ENCODE data around the gene TTC23L.
"Not testable (repeated sequence)": the region's sequence is repeated elsewhere in the genome, so short reads cannot be mapped to it uniquely, and the experiment has no call there.

The TTC23L gene

DNA sequence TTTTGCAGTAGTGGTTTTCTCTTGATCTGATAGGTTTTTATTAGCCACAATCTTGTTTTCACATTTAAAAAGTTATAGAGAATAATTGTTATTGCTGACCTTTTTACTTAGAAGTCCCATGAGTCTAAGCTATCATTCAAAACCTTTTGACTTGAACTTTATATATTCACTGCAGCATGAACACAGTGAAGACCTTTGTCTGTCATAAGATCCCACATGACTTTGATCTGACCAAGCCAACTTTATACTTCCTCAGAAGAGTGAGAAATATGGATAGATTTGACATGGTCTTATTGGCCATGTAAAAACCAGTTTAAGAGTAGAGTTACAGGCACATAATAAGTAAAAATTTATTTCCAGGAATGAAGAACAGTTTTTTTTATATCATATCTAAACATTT, 42.3 kb downstream of the TTC23L start:
- FAIRE-seq, result no peak

DNA sequence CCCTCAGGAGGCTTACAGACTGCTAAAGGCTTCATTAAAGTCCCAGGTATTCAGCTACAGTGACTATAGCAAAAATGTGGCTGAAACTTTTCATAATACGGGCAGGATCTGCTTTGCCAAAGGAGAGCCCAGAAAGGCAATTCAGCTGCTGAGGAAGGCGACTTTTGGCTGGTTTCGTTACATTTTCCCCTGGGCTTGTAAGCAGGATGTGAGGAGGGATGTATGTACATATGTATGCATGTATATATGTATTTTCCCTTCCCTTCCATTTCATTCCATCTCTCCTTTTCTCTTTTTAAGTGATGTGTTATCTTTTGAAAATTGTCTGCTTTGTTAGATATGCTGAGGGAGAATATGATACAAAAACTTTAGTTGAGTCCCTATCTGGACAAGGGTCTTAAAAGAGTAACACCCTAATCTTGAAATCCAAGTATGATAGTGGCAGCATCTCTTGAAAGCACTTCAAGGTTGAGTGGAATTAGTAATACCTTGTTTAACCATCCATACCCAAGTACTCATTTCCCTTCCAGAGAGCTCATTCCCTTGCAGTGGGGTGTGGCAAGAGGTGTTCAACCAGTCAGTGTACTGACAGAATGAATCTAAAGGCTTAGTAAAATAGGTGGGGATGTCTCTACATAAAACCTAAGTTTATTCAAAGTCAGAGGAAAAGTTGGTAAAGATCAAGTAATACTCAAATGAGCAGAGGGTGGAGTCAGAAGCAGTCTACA, 47.6 kb downstream of the TTC23L start:
- no peak for FAIRE-seq

DNA sequence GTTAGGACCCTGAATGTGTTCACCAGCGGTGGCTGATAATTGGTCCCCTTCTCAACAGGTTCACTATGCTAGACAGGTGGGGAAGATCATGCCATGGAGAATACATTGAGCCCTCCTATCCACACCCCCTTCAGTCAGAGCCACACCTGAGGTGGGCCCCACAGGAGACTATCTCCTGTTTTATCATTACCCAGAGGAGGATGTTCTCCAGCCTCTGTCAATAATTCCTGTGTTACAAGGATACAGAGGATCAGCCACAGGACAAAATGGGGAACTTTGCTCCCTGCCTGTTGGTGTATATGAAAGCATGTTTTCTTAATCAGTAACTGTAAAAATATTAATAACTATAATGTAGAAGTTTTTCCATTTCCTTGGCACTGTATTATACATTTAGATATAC, 50.4 kb downstream of the TTC23L start:
- FAIRE-seq, result no peak

DNA sequence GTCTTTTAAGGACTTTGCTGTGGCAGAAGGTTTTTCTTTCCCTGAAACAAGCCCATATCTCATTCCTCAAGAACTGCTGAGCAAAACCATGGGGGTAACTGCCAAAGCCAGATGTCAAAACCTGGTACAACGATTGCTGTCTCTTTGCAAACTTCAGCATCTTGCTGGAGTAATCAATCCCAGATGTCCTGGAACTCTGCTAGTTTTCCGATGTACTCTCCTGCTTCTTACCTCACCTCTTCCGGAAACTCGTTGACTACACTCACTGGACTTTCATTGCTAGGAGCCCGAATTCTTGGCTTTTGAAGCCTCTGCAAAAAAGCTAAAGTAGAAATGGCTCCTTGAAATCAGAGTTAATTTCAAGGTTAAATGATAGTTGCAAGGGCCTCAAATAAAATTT, 53.0 kb downstream of the TTC23L start:
- no peak for FAIRE-seq

DNA sequence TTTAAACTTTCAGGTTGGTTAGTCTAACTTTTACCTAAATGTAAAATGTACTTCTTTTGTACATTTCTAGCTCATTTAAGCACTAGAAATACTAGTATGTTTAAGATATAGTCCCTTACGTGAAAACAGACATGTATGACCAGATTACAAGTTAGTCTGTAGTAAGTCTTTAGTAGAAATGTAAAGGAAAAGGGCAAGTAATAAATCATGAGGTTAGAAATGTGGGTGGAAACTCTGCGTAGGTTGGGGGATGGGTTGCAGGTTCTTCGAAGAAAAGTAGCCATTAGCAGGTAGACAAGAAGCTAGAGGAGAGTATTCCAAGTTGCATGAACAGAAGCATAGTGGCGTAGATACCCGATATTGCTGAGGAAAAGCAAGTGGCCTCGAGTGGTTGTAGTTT, 53.5 kb downstream of the TTC23L start:
- no peak for FAIRE-seq

DNA sequence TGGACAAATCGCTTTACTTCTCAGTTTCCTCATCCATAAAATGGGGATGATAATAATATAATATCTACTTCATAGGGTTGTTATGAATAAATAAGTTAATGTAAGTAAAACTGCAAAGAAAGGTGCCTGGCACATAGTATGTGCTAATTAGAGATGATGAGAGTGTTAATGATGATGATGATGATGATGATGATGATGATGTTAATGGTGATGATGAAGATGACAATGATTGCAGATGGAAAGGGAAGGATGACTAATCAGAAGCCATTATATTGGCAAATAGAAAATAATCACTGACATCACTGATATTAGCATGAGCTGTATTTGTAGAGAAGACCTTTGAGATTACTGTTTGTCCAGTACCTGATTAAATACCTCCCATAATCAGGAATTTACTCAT, 55.8 kb downstream of the TTC23L start:
- FAIRE-seq, result no peak

DNA sequence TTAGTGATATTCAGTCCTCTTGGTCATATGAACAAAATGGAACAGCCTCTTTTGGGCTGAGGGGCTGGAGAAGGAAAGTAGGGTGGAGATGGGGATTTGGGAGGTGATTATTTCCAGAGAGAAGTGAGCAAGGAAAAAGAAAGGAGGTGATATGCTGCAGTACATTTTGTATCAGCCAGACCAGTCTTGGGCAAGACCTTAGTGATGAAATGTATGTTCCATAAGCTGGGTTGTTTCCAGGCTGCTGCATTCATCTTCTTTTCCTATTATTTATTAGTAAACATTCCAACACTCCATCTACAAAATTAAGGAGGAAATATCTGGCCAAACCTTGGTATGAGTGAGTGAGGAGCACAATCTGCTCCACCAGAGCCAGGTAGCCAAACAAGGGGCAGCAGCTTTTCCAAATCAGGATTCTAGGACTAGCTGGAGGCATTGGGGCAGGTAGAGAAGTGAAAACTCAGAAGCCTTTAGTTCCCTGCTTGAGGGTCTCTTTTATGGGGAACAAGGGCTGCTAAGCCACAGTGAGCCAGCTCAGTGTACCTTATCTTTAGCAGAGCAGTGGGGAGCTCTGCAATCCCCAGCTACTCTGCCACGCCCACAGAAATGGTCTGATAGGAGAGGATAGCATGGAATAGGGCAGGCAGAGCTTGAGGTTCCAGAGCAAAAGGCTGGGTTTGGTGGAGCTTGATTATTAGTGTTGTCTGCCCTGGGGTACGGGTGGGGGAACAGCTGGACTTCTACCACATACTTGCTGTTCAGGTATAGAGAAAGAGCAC, 56.9 kb downstream of the TTC23L start:
- no peak for FAIRE-seq

DNA sequence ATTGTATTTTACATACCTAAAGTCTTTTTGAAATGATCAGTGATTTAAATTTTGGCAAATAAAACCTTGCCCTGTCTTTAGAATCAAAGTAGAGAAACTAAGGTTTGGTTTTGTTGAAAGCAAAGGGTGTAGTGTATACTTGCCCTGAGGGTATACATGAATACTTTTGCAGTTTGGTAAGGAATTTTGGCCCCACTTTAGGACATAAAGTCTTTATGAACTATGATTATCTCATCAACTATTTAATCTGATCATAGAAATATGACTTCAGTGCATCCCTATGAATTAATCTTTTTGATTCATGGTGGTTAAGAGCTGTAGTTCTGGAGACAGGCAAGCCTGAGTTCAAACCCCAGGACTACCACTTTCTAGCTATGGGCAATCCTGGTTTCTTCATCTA, 58.7 kb downstream of the TTC23L start:
- FAIRE-seq, result no peak

DNA sequence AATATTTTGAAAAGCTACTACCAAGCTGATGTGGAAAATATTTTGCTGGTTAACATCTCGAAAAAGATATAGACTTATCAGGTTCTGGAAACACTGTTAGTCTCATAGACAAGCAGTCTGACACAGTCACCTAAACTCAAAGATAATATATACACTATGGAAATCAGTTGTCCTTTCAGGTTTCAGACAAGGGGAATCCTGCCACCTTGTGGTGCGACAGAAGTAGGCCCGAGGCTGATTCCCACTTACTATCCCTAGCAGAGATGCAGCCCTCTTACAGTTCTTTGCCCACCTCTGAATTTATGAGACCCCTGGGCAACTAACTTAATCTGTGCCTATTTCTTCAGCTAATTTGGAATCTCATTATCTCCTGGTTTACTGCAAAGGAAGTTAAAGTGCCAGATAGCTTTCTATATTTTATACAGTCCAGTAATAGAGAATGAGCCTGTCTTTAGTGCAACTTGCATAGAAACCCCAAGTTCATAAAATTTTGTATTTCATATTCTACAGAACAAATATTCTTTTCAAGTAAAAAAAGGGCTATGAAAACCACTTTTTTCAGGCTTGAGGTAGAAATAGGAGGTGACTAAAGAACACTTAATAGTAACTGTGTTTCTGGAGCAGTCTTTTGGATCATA, 59.4 kb downstream of the TTC23L start:
- FAIRE-seq, result peak; percentile 77

DNA sequence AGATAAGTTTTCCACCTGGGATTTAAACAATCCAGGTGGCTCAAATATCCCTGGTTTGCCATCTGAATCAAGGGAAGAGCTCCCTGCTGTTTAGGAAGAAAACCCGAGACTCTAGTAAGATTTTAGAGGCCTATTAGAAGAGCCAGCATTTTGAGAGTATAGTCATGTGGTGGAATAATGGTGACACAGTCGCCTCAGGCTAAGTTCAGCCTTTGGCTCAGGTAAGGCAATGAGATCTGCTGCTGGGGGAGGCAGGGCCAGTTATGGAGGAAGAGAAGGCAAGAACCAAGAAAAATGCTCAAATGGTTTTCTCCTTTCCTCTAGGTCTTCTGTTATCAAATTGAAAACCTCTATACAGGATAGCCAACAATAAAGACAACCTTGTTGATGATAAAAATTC, 60.1 kb downstream of the TTC23L start:
- FAIRE-seq, result no peak

DNA sequence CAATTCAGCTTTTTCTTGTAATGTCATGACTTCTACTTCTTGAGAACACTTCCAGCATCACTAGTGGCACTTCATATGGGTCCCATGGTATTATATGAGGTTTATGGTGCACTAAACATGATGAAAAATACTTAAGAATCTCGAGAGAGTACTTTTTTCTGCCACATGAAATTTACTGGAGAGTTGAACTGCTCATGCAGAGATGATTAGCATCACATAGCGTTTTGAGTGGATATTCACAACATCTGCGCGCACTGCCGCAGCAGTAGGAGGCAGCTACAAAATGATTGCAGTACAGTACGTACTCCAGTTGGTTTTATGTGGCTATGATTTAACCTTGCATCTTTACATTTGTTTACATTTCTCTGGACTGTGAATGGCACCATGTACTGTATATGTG, 61.7 kb downstream of the TTC23L start:
- no peak for FAIRE-seq

DNA sequence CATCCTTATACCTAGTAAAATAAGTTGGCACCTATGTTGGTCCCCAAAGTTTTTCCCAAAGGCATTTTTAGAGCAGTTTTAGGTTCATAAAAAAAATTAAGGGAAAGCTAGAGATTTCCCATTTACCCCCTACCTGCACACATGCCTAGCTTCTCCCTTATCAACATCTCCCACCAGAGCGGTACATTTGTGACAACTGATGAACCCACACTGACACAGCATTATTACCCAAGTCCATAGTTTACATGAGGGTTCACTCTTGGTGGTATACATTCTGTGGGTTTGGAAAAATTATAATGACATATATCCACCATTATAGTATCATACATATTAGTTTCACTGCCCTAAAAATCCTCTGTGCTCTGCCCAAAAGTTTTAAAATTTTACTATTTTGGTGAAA, 64.3 kb downstream of the TTC23L start:
- no peak for FAIRE-seq

DNA sequence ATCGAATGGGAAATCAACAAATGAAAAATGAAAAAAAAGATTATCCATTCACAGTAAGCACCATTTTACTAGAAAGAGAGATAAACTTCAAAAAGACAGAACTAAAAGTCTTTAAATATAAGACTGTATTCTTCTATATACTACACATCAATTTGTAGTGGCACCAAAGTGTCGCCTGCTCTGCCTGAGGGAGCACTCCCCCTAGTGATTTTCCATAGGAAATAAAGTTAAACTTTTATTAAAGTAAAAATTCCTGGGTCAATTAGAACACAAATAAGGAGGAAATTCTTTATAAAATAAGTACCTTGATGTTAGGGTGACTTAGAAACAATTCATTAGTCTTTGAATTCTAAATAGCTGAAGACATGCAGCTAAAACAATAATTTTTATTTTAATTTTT, 66.6 kb downstream of the TTC23L start:
- no peak for FAIRE-seq

DNA sequence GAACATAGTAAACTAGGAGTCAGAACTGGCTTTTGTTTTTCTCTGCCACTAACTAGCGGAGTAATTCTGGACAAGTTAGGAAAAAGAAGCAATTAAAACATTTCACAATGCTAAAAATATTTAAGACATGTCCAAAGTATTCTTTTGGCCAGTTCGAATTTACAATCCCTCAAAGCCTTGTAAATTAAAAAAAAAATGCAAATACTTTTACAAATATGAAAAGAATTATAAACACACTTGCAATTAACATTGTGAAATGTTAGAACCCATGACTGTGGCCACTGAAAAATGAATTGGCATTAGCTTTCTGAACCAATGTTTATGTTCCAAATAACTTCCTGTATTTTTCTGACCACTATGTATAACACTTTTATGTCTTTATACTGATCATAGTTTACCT, 74.1 kb downstream of the TTC23L start:
- peak; percentile 51 for FAIRE-seq

DNA sequence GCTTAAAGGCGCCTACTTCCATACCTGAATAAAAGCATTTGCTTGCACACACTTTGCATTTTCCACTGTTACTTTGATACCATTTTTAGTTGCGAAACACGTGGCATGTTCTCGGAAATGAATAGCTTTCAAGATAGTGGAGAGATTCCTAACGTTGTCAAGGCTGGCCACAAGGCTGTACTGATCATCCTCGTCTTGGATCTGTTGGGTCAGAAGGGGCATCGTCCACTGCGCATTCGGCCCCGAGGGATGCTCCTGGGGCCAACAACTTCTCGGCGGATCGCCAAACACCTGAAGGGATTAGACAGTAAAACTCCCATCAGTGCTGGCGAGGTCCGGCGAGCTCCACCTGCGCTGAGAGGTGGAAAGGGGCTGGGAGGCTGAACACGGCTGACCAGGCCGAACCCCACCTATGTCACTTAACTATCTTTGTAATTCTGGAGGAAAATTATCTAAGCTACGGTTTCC, 75.7 kb downstream of the TTC23L start:
- FAIRE-seq, result no peak

DNA sequence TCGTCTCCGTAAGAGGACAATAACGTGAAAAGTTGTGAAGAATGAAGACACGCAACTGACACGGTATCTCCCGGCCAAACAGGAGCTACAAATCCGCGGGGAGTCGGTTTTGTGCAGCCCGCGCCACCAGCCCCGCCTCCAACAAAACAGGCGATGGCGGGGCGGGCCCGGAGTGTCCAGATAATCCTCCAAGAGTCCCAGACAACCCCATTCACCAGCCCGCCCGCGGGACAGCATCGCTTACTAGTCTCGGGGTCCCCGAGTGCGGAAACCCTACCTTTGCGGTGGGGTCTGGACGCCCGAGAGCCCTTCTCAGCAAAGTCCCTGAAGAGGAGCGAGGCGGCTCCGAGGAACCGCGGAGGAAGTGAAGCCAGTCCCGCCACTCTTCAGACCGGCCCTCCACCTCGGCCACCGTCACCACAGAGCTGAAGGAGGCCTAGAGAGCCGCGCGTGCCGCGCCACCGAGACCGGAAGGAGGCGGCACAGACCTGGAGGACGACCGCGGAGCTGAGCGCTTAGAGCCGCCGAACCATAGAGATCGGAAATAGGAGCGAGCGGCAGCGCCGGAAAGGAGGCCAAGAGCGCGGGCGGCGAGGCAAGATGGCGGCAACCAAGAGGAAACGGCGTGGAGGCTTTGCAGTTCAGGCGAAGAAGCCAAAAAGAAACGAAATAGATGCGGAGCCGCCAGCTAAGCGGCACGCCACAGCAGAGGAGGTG, 76.3 kb downstream of the TTC23L start, which contains the start of the genes BRIX1 and RAD1:
Gene BRIX1 (plus strand): TSS at position 573 of the 717 bp plus-strand sequence. CDS start 28 bp downstream, at position 601.
Gene RAD1 (minus strand): TSS at position 366 of the 717 bp plus-strand sequence. CDS start 612 bp downstream, outside the sequence.
- FAIRE-seq, result peak; percentile 86

DNA sequence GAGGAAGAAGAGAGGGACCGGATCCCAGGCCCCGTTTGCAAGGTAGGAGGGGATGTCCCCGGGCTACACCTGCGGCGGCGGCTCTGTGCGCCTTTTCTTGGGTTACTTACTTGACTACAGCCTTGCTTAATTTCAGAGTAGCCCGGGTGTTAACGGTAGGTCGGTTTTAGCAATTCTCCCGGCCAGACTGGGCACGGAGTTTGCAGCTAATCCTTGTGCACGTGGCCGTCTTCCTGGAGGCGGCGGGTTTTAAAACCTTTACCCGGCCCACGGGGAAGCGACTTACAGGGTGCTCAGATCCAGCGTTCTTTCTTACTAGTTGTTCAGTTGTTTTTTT, 76.9 kb downstream of the TTC23L start:
- FAIRE-seq, result no peak

DNA sequence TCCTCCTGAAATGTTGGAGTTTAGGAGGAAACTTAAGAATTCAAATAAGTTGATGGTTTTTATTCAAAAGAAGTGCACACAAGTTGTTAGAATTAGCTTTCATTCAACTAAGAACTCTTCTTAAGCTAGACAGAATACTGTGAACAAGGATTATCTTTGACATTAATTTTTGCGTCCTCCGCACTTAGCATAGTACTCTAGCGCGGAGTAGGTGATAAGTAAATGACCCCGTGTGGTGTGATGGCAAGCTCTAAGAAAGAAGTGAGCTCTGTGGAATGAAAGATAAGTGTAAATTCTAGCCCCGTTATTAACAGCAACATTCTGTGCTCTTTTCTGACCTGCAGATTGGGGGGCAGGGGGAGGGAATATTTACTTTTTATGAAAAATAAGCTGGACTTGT, 77.6 kb downstream of the TTC23L start:
- no peak for FAIRE-seq

DNA sequence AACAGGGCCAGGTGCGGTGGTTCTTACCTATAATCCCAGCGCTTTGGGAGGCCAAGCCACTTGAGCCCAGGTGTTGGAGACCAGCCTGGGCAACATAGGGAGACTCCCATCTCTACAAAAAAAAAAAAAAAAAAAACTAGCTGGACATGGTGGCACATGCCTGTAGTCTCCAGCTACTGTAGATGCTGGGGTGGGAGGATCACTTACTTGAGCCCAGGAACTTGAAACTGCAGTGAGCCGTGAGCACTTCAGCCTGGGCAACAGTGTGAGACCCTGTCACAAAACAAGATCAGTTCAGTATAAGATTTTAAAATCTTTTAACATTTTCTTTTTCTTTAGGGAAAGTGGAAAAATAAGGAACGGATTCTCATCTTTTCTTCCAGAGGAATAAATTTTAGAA, 79.1 kb downstream of the TTC23L start:
- FAIRE-seq, result no peak

DNA sequence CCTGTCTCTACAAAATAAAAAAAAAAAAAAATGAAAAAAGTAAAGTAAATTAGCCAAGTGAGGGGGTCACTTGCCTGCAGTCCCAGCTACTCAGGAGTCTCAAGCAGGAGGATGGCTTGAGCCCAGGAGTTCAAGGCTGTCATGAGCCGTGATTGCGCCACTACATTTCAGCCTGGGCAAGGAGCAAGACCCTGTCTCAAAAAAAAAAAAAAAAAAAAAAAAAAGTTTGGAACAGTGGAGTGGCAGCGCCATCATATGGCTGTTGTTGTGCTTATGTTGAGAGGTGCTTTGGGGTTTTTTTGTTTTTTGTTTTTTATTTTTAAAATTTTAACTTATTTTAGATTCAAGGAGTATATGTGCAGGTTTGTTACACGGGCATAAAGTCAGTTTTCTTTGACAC, 80.1 kb downstream of the TTC23L start:
- no peak for FAIRE-seq

DNA sequence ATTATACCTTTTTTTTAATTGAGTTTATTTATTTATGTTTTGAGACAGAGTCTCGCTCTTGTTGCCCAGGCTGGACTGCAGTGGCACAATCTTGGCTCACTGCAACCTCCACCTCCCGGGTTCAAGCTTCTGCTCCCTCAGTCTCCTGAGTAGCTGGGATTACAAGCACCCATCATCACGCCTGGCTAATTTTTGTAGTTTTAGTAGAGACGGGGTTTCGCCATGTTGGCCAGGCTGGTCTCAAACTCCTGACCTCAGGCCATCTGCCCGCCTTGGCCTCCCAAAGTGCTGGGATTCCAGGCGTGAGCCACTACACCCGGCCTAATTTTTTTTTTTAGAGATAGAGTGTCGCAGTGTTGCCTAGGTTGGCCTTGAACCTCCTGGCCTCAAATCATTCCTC, 84.3 kb downstream of the TTC23L start:
- not testable (repeated sequence) for FAIRE-seq

DNA sequence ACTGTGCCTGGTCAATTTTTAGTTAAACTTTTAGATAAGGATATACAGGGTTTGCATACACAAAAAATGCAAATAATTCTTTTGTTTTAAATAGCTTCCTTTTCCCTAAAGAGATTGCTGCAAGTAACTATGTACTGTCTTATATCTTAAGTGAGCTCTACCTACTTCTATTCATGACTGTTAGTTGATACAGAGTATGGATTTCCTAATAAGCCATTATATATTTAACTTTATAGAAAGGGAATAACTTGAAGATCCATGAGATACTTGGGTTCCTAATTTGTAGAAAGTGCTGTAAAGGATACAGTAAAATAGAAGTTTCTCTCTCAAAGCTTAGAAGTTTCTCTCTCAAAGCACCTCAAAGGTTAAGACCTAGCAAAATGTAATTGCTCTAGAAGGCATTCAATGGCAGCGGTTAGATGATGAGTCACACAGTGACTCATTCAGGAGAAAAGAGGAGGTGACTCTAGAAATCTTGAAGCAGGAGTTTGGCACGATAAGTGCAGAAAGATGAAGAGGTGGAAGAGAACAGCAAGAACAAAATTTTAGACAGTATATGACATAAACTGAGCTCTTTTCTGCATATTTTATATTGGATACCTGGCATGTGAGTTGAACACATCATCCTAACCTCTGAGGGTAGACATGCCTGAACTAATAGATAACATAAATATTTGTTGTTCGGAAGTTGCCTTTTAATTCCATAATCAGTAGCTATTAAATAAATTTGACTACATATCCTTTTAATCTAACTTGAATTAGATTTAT, 84.9 kb downstream of the TTC23L start:
- FAIRE-seq, result no peak

Measured in endometrium (tissue), 2 donors.